GM06990 (cell line): ENCODE data around the gene NTHL1.

Source experiments
- DNase-seq: peaks from one replicate; pipeline ENCODE4 v3.0.0-alpha.2; 2011; ENCODE audit not compliant: insufficient read length; ENCODE audit errors: extremely low read depth
- H3K27me3 ChIP-seq: replicated peaks from 2 replicates; pipeline ENCODE4 v1.6.0; 2011; ENCODE audit warnings: low read length; ENCODE audit not compliant: control insufficient read depth, insufficient read depth
- H3K36me3 ChIP-seq: 2 replicates; pipeline ENCODE4 v1.5.1; 2011; ENCODE audit warnings: low read length; ENCODE audit not compliant: control insufficient read depth, insufficient read depth
- H3K4me3 ChIP-seq: replicated peaks from 2 replicates; pipeline ENCODE4 v1.5.1; 2011; ENCODE audit warnings: low read depth, mild to moderate bottlenecking, control low read depth, low read length
- TF ChIP-seq, protein P1 (sequence below): IDR thresholded peaks from 2 replicates; pipeline ENCODE4 v1.5.1; 2011; ENCODE audit warnings: low read length, control low read depth, mild to moderate bottlenecking, inconsistent platforms; ENCODE audit not compliant: insufficient read depth, poor library complexity, severe bottlenecking

The NTHL1 gene

DNA sequence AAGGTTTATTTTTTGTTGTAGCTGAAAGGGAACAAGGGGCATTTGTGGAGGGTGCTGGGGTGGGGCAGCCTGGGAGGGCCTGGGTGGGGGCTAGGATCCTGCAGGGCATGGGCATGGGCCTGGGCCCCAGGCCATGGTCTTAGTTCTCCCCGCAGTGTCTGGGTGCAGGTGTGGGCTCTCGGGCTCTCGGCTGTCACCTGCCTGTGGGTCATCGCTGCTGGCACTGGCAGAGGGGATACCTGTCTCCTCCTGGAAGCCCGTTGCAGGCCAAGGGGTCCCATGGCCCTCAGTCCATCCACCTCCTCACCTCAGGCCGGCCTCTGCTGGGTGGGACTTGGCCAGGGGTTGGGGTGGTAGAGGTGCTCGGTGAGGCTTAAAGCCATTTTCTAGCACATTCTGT lies 30.5 kb upstream of the NTHL1 start:
- Histone ChIP-seq H3K4me3 (no peak overlapping the region), H3K36me3 (peaks cover 27% of the 10 kb centered on the region), H3K27me3 (no peaks in the 10 kb centered on the region)
- TF ChIP-seq, protein P1, sequence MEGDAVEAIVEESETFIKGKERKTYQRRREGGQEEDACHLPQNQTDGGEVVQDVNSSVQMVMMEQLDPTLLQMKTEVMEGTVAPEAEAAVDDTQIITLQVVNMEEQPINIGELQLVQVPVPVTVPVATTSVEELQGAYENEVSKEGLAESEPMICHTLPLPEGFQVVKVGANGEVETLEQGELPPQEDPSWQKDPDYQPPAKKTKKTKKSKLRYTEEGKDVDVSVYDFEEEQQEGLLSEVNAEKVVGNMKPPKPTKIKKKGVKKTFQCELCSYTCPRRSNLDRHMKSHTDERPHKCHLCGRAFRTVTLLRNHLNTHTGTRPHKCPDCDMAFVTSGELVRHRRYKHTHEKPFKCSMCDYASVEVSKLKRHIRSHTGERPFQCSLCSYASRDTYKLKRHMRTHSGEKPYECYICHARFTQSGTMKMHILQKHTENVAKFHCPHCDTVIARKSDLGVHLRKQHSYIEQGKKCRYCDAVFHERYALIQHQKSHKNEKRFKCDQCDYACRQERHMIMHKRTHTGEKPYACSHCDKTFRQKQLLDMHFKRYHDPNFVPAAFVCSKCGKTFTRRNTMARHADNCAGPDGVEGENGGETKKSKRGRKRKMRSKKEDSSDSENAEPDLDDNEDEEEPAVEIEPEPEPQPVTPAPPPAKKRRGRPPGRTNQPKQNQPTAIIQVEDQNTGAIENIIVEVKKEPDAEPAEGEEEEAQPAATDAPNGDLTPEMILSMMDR = no peak
- DNase-seq = no peak

- peaks cover 25% of the 10 kb centered on the region for H3K36me3 ChIP-seq
- no peak for DNase-seq
- no peaks in the 10 kb centered on the region for H3K27me3 ChIP-seq
- TF ChIP-seq, protein P1 = no peak
- H3K4me3 ChIP-seq = no peak overlapping the region
Measured at GRCh38 chr16:2077696-2078095, 30.1 kb upstream of the NTHL1 start.

DNA sequence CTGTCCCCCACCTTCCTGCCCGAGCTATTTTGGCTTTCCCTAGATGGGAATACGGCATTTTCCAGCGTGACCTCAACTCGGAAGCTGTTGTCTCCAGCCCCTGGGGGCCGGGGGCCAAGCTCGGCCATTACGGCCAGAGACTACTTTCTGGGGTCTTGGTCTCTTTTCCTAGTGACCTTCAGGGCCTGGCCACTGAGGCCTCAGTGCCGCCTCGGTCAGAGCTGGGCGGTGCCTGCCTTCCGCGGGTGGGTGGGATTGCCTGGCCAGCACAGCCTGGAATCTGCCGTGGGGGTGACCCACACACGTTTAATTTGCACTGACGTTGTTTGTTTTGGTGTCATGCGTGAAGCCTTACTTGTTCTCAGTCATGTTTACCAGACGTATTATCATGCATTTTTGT lies 29.4 kb upstream of the NTHL1 start:
- no peak for DNase-seq
- no peak overlapping the region for H3K4me3 ChIP-seq
- H3K36me3 ChIP-seq = peaks cover 29% of the 10 kb centered on the region
- no peaks in the 10 kb centered on the region for H3K27me3 ChIP-seq
- TF ChIP-seq, protein P1 = no peak

DNA sequence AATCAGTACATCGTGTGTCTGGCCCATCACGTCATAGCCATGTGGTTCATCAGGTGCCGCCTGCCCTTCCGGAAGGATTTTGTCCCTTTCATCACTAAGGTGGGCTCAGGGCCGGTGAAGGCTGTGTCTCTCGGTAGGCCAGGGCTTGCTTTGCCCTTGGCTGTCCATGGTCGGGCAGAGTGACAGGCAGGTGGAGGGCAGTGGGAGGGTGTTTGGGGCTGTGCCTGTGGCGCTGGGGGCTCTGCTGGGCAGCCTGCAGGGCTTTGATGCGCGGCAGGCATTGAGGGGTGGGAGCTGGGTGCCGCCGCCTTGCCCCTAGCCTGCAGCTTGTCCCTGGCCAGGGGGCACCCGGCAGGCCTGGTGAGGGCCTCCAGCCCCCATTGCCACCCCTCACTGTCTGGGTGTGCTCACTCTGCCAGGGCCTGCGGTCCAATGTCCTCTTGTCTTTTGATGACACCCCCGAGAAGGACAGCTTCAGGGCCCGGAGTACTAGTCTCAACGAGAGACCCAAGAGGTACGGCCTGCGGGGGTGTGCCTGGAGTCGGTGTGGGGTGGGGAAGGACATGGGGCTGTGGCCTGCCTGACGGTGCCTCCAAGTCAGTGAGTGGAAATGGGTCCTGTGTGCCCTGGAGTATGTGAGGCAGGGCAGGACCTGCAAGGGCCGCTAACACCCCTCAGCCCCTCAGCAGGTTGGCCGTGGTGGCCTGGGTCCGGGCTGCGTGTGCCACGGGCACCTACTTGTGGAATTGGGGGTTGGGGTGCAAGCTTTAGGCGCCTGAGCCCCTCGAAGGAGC lies 28.6 kb upstream of the NTHL1 start:
- H3K4me3 ChIP-seq = no peak overlapping the region
- peaks cover 28% of the 10 kb centered on the region for H3K36me3 ChIP-seq
- DNase-seq = no peak

GRCh38 chr16:2075631-2076030 lies 28.0 kb upstream of the NTHL1 start:
- H3K27me3 ChIP-seq = no peaks in the 10 kb centered on the region
- no peak overlapping the region for H3K4me3 ChIP-seq
- H3K36me3 ChIP-seq = peaks cover 29% of the 10 kb centered on the region
- TF ChIP-seq, protein P1 = no peak
- DNase-seq = no peak

More for the DNA sequence above, 28.6 kb upstream of the NTHL1 start:
- H3K27me3 ChIP-seq = no peaks in the 10 kb centered on the region
- TF ChIP-seq, protein P1 = no peak
